SIG-M5 (cell line): ENCODE measurements around the gene VWA5B1.

Source experiments
- DNase-seq: peaks from one replicate; lab custom pipeline; 2025; lab: John Stamatoyannopoulos, UW

Gene VWA5B1

GRCh38 chr1:20390589-20391331, 100.1 kb downstream of the VWA5B1 start:
- DNase-seq = no peak

DNA sequence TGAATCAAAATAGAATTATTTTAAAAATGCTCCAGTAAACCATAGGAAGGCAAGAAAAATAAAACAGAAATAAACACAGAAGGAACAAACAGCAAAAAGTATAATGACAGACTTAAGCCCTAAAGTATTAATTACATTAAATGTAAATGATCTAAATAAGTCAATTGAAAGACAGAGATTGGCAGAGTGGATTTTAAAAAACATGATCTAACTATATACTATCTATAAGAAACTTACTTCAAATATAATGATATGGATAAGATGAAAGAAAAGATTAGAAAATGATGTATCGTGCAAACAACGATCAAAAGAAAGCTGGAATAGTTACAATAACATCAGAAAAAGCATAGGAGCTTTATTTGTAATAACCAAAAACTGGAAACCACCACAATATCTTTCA, 104.6 kb downstream of the VWA5B1 start:
- no peak for DNase-seq

DNA sequence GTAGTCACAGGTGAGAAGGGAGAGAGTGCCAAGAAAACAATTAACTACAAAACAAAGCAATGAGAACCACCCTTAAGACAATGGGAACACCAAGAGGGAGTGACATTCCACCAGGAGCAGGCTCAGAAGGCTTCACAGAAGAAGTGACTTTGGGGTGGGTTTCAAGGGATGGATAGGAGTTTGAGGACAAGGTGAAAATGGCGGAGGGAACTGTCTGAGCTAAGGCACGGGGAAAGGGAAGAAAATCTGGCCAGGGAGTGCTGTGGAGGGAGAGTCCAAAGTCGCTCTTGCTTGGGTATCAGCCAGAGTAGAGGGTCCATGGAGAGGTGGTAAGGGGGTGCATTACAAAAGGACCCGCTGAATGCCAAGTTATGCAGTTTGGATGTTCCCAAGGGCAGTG, 108.1 kb downstream of the VWA5B1 start:
- no peak for DNase-seq

DNA sequence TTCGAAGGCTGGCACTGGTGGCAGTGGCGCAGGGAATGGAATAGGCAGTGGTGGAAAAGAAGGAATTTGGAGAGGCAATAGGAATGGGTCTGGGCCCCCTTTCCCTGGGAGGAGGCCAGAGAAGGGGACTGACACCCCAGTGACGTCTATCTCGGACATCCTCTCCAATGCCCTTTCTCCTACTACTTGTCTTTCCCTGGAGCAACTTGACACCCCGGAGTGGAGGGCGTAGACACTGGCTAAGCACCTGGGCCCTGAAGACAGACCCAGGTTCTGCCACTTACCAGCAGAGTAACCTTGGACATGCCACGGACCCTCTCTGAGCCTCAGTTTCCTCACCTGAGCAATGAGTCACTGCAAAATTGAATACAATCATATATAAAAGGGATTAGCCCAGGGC, 108.5 kb downstream of the VWA5B1 start:
- DNase-seq = no peak

DNA sequence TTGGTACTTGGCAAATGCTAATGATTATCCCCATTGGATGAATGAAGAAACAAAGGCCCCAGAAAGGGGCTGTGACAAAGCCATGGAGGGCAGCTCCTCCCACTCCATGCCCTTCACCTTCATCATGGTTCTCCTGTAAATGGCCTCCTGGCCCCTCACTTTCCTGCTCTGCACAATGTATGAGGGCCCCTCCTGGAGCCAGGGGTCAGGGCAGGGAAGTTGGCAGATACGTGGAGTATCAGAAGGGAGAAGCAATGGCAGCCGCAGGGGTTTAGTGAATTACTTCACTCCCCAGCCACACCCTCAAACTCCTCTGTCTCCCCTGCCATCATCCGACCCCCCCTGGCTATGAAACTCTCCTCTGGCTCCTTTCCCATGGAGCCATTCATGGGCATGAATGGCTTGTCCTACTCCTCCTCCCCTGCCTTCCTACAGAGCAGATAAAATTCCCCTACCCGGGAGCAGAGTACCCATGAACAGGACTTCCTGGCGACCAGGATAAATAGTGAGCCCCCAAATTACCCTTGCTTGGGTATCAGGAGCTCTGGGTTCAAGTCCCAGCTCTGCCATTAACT, 109.0 kb downstream of the VWA5B1 start:
- no peak for DNase-seq

DNA sequence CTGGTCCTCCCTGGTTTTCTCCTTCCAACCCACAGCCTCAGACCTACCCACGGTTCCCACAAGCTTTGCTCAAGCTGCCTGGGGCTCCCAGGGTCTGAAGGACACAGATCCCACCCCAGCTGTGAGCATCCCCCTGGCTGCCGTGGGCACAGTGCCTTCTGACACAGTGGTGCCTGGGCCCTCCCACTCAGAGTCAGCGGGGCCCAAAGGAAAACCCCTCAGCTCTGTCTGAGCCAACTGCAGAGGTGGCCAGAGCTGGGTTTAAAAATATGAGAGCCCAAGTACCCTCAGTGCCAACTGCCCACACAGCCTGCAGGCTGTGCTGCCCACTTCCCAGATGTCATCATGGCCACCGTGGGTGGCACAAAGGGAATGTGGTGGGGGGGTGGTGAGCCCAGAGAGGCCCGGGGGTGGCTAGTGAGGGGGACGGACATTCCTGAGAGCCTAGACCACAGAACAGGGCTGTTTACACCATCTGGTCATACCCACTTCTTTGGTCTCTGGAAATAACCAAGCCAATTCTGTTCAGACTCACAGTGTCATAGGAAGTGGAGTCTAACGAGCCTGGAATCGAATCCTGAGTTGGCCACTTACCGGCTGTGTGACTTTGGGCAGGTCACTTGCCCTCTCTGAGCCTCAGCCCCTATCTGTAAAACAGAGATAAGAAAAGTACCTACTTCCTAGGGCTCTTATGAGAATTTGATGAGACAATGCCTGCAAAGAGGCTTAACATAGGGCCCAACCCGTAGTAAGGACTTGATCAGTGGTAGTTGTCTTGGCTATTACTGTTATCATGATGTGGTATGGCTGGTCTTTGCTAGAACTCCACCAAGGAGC, 109.9 kb downstream of the VWA5B1 start:
- DNase-seq = no peak

- DNase-seq = no peak
Measured at GRCh38 chr1:20401405-20402010, 110.8 kb downstream of the VWA5B1 start.

DNA sequence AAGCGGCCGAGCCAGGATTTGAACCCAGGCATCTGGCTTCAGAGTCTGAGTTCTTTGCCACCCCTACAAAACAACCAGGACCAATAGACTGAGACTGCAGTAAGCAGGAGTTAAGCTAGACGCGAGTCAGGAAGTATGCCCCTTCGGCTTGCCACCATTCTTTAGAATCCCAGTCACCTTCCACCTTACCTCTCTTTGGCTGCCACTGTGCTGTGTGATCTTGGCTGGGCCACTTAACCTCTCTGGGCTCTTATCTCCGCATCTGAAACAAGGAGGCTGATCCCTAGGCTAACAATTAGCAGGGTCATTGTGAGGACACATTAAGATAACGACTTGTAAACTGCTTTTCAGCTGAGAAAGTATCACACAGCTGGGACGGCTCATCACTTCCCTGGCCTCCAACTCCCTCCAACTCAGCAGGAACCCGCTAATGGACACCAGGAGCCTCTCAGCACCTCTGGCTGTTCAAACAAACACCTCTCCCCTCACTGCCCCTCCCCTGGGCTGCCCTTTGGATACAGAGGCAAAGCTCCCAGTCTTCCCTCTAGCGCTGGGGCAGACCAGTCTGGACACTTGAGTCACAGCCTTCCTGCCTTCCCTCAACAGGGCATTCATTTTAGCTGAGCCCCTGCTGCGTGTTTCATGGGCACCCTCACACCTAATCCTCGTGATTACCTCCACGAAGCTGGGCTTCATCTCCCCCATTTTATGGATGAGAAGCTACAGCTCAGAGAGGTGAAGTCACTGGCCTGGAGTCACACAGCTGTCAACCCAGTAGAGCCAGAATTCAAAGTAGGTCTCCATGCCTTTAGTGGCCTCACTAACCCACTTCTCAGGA, 112.1 kb downstream of the VWA5B1 start:
- DNase-seq = no peak

DNA sequence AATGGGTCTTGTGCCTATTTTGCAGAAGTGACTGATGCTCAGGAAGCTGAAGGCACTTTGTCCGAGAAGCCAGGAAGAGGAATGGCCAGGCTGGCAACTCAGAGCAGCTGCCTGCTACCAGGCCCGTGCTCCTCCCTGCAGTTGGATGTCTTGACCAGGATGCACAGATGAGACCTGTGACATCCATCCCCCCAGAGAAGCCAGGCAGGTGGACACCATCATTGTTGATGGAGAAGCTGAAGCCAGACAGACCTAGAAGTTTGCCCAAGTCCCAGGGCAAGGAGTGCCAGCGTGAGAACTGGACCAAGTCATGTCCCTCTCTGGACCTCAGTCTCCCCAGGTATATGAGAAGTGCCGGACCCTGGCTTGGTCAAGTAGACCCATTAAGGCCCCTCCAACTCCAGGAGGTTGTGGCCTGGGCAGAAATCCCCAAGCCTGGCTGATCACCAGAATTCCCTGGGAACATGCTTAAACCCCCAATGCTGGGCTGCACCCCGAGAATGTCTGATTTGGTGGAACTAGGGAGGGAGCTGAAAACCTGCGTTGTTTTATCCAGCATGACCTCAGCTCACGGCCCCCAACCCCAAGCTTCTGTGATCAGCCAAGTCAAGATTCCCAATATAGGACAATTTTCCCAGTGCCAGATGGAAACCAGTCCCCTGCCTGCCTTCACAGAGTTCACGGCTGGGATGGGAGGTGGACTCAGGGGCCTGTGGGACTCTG, 112.9 kb downstream of the VWA5B1 start:
- no peak for DNase-seq

- no peak for DNase-seq
Measured at GRCh38 chr1:20404466-20404865, 113.8 kb downstream of the VWA5B1 start.
